OCI-LY1 (cell line): Measurements from ENCODE around the gene THSD7A.

Experiments
- H2AFZ ChIP-seq: fragments of 200-600 bp; sonication (generic), shearing (Covaris generic); 2 replicates; pipeline ENCODE4 v1.6.0; 2014; ENCODE audit warnings: antibody characterized with exemption, mild to moderate bottlenecking, low read length
- H3F3A ChIP-seq: fragments of 200-600 bp; sonication (generic), shearing (Covaris generic); 2 replicates; pipeline ENCODE4 v1.6.0; 2014; ENCODE audit warnings: mild to moderate bottlenecking, antibody characterized with exemption, low read length, moderate library complexity; ENCODE audit not compliant: insufficient read depth
- H3K27ac ChIP-seq: fragments of 200-600 bp; sonication (generic); 2 replicates; pipeline ENCODE4 v1.5.1; 2014; ENCODE audit warnings: low read length, mixed run types, mild to moderate bottlenecking, low read depth; ENCODE audit not compliant: poor library complexity, severe bottlenecking
- H3K27me3 ChIP-seq: fragments of 200-600 bp; sonication (generic); 2 replicates; pipeline ENCODE4 v1.6.0; 2014; ENCODE audit warnings: antibody characterized with exemption, mild to moderate bottlenecking, low read length, moderate library complexity; ENCODE audit not compliant: insufficient read depth
- H3K36me3 ChIP-seq: fragments of 200-600 bp; sonication (generic); 2 replicates; pipeline ENCODE4 v1.6.1; 2014; ENCODE audit warnings: mild to moderate bottlenecking, antibody characterized with exemption, low read length, moderate library complexity, mixed read lengths; ENCODE audit not compliant: insufficient read depth
- H3K4me1 ChIP-seq: fragments of 200-600 bp; sonication (generic); 2 replicates; pipeline ENCODE4 v1.5.1; 2014; ENCODE audit warnings: mild to moderate bottlenecking, low read length, moderate library complexity; ENCODE audit not compliant: insufficient read depth, severe bottlenecking
- H3K4me2 ChIP-seq: fragments of 200-600 bp; sonication (generic), shearing (Covaris generic); 2 replicates; pipeline ENCODE4 v1.6.1; 2014; ENCODE audit warnings: low read length
- H3K4me3 ChIP-seq: fragments of 200-600 bp; sonication (generic); 2 replicates; pipeline ENCODE4 v1.5.1; 2014; ENCODE audit warnings: low read length, low read depth, mild to moderate bottlenecking, mixed read lengths; ENCODE audit not compliant: poor library complexity, severe bottlenecking
- H3K79me2 ChIP-seq: fragments of 200-600 bp; shearing (Covaris generic); 2 replicates; pipeline ENCODE4 v1.6.1; 2016; ENCODE audit warnings: mixed run types, low read length, mixed read lengths; ENCODE audit not compliant: insufficient read depth
- H3K9ac ChIP-seq: fragments of 200-600 bp; sonication (generic), shearing (Covaris generic); 2 replicates; pipeline ENCODE4 v1.6.1; 2014; ENCODE audit warnings: mild to moderate bottlenecking, low read length, mixed read lengths
- H3K9me2 ChIP-seq: fragments of 200-600 bp; sonication (generic), shearing (Covaris generic); 2 replicates; pipeline ENCODE4 v1.6.1; 2014; ENCODE audit warnings: low read depth, mild to moderate bottlenecking, low read length, mixed read lengths
- H3K9me3 ChIP-seq: fragments of 200-600 bp; shearing (Covaris generic); 2 replicates; pipeline ENCODE4 v1.6.1; 2014; ENCODE audit warnings: low read length, mixed read lengths
- H4K20me1 ChIP-seq: fragments of 200-600 bp; sonication (generic), shearing (Covaris generic); 2 replicates; pipeline ENCODE4 v1.6.0; 2016; ENCODE audit warnings: mild to moderate bottlenecking, low read length; ENCODE audit not compliant: insufficient read depth
- EZH2 ChIP-seq: fragments of 200-600 bp; sonication (generic), shearing (Covaris generic); IDR thresholded peaks from 2 replicates; pipeline ENCODE4 v1.8.0; 2017; ENCODE audit warnings: borderline replicate concordance, mixed run types, mild to moderate bottlenecking, antibody characterized with exemption, low read length, moderate library complexity, mixed read lengths
- TF ChIP-seq, protein P1 (sequence below): fragments of 200-600 bp; sonication (generic), shearing (Covaris generic); IDR thresholded peaks from 2 replicates; pipeline ENCODE4 v1.5.1; 2017; ENCODE audit warnings: mild to moderate bottlenecking, antibody characterized with exemption, low read length, moderate library complexity, mixed read lengths

The THSD7A gene

DNA sequence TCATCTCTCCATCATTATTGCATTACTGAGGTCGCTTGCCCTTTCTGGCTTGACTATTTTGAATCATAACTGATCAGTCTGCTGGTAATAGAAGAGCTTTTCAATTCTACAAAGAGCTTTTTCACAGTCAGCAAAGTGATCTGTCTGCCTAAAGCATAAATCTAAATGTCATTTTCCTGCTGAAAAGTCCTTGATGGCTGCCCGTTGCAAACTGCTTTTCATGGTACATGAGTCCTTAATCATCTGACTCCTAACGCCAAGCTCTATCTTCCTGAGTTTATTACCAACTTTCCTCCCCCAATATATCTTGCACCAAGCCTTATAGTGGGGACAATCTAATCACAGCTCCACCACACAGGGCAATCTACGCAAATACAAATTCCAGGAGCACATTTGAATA is 39.8 kb downstream of the THSD7A start:
- Histone ChIP-seq H3K4me3 (no peak overlapping the region), H3K27me3 (no peaks in the 10 kb centered on the region), H3K4me1 (no peaks in the 10 kb centered on the region), H3K9me2 (no peaks in the 10 kb centered on the region), H3K79me2 (no peaks in the 10 kb centered on the region), H3K27ac (no peak overlapping the region), H3K9ac (no peak overlapping the region), H3K9me3 (no peaks in the 10 kb centered on the region), H2AFZ (no peak overlapping the region), H3F3A (no peaks in the 10 kb centered on the region), H3K36me3 (no peaks in the 10 kb centered on the region), H4K20me1 (no peaks in the 10 kb centered on the region), H3K4me2 (no peak overlapping the region)
- TF ChIP-seq, protein P1, sequence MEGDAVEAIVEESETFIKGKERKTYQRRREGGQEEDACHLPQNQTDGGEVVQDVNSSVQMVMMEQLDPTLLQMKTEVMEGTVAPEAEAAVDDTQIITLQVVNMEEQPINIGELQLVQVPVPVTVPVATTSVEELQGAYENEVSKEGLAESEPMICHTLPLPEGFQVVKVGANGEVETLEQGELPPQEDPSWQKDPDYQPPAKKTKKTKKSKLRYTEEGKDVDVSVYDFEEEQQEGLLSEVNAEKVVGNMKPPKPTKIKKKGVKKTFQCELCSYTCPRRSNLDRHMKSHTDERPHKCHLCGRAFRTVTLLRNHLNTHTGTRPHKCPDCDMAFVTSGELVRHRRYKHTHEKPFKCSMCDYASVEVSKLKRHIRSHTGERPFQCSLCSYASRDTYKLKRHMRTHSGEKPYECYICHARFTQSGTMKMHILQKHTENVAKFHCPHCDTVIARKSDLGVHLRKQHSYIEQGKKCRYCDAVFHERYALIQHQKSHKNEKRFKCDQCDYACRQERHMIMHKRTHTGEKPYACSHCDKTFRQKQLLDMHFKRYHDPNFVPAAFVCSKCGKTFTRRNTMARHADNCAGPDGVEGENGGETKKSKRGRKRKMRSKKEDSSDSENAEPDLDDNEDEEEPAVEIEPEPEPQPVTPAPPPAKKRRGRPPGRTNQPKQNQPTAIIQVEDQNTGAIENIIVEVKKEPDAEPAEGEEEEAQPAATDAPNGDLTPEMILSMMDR: no peak
- TF ChIP-seq EZH2: no peak

DNA sequence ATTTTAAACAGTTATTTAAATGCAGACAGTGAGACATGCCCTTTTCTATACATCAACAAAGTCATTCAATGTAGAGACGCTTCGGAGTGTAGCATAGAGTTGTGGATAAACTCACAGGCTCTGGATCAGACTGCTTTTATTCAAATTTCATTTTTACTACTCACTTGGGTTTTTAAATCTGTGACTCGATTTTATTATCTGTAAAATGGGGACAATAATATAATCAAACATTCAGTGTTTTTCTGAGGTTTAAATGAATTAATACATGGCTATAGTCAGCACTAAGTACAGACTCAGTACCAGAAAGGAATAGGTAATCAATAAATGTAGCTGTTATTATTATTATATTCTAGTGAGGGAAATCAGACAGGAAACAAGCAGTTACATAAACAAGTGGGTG is 43.4 kb downstream of the THSD7A start:
- Histone ChIP-seq H3K27me3 (no peaks in the 10 kb centered on the region), H4K20me1 (no peaks in the 10 kb centered on the region), H3K27ac (no peak overlapping the region), H3K4me1 (no peaks in the 10 kb centered on the region), H3K4me2 (no peak overlapping the region), H3K9ac (no peak overlapping the region), H3K9me2 (no peaks in the 10 kb centered on the region), H3K9me3 (no peaks in the 10 kb centered on the region), H3K79me2 (no peaks in the 10 kb centered on the region), H3K4me3 (no peak overlapping the region), H3K36me3 (no peaks in the 10 kb centered on the region), H3F3A (no peaks in the 10 kb centered on the region), H2AFZ (no peak overlapping the region)
- TF ChIP-seq EZH2: no peak
- TF ChIP-seq, protein P1: no peak

DNA sequence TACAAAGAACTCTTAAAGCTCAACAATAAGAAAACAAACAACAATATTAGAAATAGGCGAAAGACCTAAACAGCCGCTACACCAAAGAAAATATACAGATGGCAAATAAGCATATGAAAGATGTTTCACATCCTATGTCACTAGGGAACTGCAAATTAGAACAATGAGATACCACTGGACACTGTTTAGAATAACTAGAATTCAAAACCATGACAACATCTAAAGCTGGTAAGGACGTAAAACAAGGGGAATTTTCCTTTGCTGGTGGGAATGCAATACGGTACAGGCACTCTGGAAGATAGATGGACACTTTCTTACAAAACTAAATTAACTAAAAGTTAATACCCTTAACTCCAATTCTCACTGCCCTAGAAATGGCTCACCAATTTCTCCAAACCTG is 44.5 kb downstream of the THSD7A start:
- H3K4me2 ChIP-seq: no peak overlapping the region
- H3F3A ChIP-seq: no peaks in the 10 kb centered on the region
- H3K36me3 ChIP-seq: no peaks in the 10 kb centered on the region
- H3K79me2 ChIP-seq: no peaks in the 10 kb centered on the region
- no peak for TF ChIP-seq EZH2
- TF ChIP-seq, protein P1: no peak
- H4K20me1 ChIP-seq: no peaks in the 10 kb centered on the region
- no peak overlapping the region for H3K27ac ChIP-seq
- H3K9ac ChIP-seq: no peak overlapping the region
- no peaks in the 10 kb centered on the region for H3K9me2 ChIP-seq
- no peak overlapping the region for H2AFZ ChIP-seq
- H3K27me3 ChIP-seq: no peaks in the 10 kb centered on the region
- no peaks in the 10 kb centered on the region for H3K9me3 ChIP-seq
- H3K4me3 ChIP-seq: no peak overlapping the region
- H3K4me1 ChIP-seq: no peaks in the 10 kb centered on the region
